ENCODE measurements around the gene SLC16A7. TPM values are rescaled to one million over a fixed set of nuclear protein-coding genes. Genes with fewer than 3 reads are reported as not detected.

Gene SLC16A7
- total and polyA plus RNA-seq, 2 of the 8 experiments (the other 6 are each of a cell fraction or from before 2014, with no cell fraction given), result 0.74 to 4.3 TPM

DNA sequence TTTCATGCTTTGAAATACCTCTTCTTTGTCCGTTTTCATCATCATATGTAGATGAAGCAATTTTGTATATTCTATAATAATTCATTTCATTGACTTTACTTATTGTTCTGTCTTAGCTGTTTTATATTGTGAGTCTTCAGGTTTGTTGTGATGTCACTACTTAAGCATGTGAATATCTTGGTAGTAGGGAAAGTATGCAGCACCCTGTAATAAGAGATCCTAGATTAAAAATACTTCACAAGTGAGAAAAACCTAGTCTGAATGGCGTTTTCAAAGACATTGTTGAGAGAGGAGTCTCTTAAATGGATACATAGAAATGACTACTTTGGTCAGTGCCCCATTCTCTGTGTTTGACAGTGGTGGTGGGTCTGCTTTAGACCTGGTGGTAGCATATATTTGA, 61.4 kb downstream of the SLC16A7 start:
- no peaks in the 10 kb centered on the region for H3K9me3 ChIP-seq (ENCODE audit: insufficient read depth in 2 of 2, low read depth in 1 of 2, low read length in 1 of 2)
- H3K27me3 ChIP-seq (replicated peaks in 1 of 4; ENCODE audit: control insufficient read depth in 3 of 4, extremely low read depth in 1 of 4, insufficient read depth in 3 of 4, low read length in 3 of 4), result no peaks in the 10 kb centered on the region
- H3K4me2 ChIP-seq (ENCODE audit: insufficient read depth in 1 of 2, low read depth in 2 of 2, low read length in 2 of 2), result no peak overlapping the region
- ChIA-PET POLR2A (ENCODE audit: partially characterized antibody) (no interaction called here), CTCF (ENCODE audit: partially characterized antibody) (no interaction called here)
- H4K8ac ChIP-seq (ENCODE audit: extremely low read depth, insufficient read depth, low read length), result no peak overlapping the region
- H3K23me2 ChIP-seq (ENCODE audit: low read depth, low read length), result no peaks in the 10 kb centered on the region; the same call in 1 of the 2 replicates
- H2BK20ac ChIP-seq (ENCODE audit: low read length), result no peak overlapping the region
- DNase-seq (ENCODE audit: low read depth in 1 of 2, low spot score in 2 of 2), result no peak
- no peak overlapping the region for H3K18ac ChIP-seq (ENCODE audit: extremely low read depth, low read length)
- no peak overlapping the region for H2AFZ ChIP-seq (ENCODE audit: low read length)
- no peaks in the 10 kb centered on the region for H3K36me3 ChIP-seq (ENCODE audit: control insufficient read depth in 2 of 4, insufficient read depth in 4 of 4, low read length in 3 of 4)
- no peak overlapping the region for H3K27ac ChIP-seq (ENCODE audit: low read depth, low read length)
- no peak overlapping the region for H3K56ac ChIP-seq (replicated peaks; ENCODE audit: insufficient read length, low read depth, low read length)
- no peak overlapping the region for H2BK120ac ChIP-seq (replicated peaks; ENCODE audit: low read depth, low read length)
- no peak overlapping the region for H3K9ac ChIP-seq (replicated peaks in 1 of 4; ENCODE audit: extremely low read depth in 1 of 4, low read depth in 3 of 4, low read length in 3 of 4)
- no peak overlapping the region for H3K14ac ChIP-seq (ENCODE audit: insufficient read length)
- no peaks in the 10 kb centered on the region for H3K79me2 ChIP-seq (ENCODE audit: control insufficient read depth in 1 of 2, insufficient read depth in 2 of 2, low read length in 2 of 2)
- H3K23ac ChIP-seq (ENCODE audit: insufficient read length), result no peak overlapping the region
- WGBS, 2 experiments (ENCODE audit: extremely low coverage in 1 of 2, insufficient coverage in 1 of 2, insufficient read length in 1 of 2, insufficient replicate concordance in 2 of 2, low coverage in 1 of 2, low lambda C conversion rate in 2 of 2, missing lambda C conversion rate in 1 of 2), result 74% methylated on average over 2 of the region's 2 CpGs; no CpG with 5 or more reads in 1 of the 2 experiments
- no peak overlapping the region for H3K4me3 ChIP-seq (ENCODE audit: extremely low read depth in 1 of 4, insufficient read depth in 2 of 4, low read depth in 3 of 4, low read length in 4 of 4)
- H3K79me1 ChIP-seq (ENCODE audit: low read depth, low read length), result no peaks in the 10 kb centered on the region
- TF ChIP-seq HDAC6 (IDR thresholded peaks at IDR 0.05; ENCODE audit: low read depth, low read length) (no peak), CEBPB (IDR thresholded peaks at IDR 0.05; ENCODE audit: low read depth, low read length) (no peak), JUN (IDR thresholded peaks at IDR 0.05; ENCODE audit: low read depth, low read length) (no peak), BACH1 (IDR thresholded peaks at IDR 0.05; ENCODE audit: low read length) (no peak)
- no peak overlapping the region for H2AK5ac ChIP-seq (ENCODE audit: low read depth, low read length)
- no peak overlapping the region for H4K5ac ChIP-seq (ENCODE audit: insufficient read length, low read depth, low read length)
- H4K91ac ChIP-seq (replicated peaks; ENCODE audit: insufficient read length, low read length), result no peak overlapping the region
- no peak overlapping the region for H3K4ac ChIP-seq (replicated peaks; ENCODE audit: insufficient read length, low read depth, low read length)
- FAIRE-seq, result no peak
- H2BK5ac ChIP-seq (ENCODE audit: low read depth, low read length), result no peak overlapping the region
- no peak overlapping the region for H2BK12ac ChIP-seq (ENCODE audit: low read depth, low read length)
- no peaks in the 10 kb centered on the region for H3K4me1 ChIP-seq (replicated peaks in 1 of 4; ENCODE audit: control insufficient read depth in 3 of 4, insufficient read depth in 4 of 4, low read length in 3 of 4)
- no peaks in the 10 kb centered on the region for H4K20me1 ChIP-seq (replicated peaks in 1 of 2; ENCODE audit: control insufficient read depth in 1 of 2, insufficient read depth in 2 of 2, low read length in 2 of 2)
- no peak overlapping the region for H2BK15ac ChIP-seq (ENCODE audit: low read length)

All from H1 (cell line).